Stimulated activated naive CD8-positive, alpha-beta T cell treated with anti-CD3 and anti-CD28 coated beads, Interleukin-15, amount 100 ng/mL, for 72 hours (primary cell): ENCODE measurements around the gene TSKU.

Experiments used
- ATAC-seq: fragments of 150-1000 bp; cut with Tn5 transposase; 2 replicates; pipeline ENCODE4 v1.10.0; 2021; ENCODE audit warnings: mild to moderate bottlenecking, moderate library complexity
- DNase-seq, 2 donors: peaks; one replicate each; pipeline ENCODE4 v3.0.0; 2021 to 2022
- H3K27ac Mint-ChIP-seq, 2 donors: one replicate each; pipeline ENCODE4 v1.8.0; 2022; ENCODE audit warnings: mild to moderate bottlenecking in 2 of 2, mixed read lengths in 2 of 2, moderate library complexity in 2 of 2
- H3K27me3 Mint-ChIP-seq: one replicate; pipeline ENCODE4 v1.8.0; 2022; ENCODE audit warnings: mixed read lengths
- H3K4me1 Mint-ChIP-seq: one replicate; pipeline ENCODE4 v1.8.0; 2022; ENCODE audit warnings: mild to moderate bottlenecking, mixed read lengths
- H3K4me3 Mint-ChIP-seq, 2 donors: one replicate each; pipeline ENCODE4 v1.8.0; 2022; ENCODE audit warnings: mild to moderate bottlenecking in 2 of 2, mixed read lengths in 2 of 2, moderate library complexity in 1 of 2
- H3K9me3 Mint-ChIP-seq, 2 donors: one replicate each; pipeline ENCODE4 v1.8.0; 2022; ENCODE audit warnings: mixed read lengths in 2 of 2

The TSKU gene

GRCh38 chr11:76798202-76798581, 15.0 kb downstream of the TSKU start:
- Mint-ChIP-seq H3K9me3 (no peaks in the 10 kb centered on the region), H3K27ac (no peak overlapping the region), H3K27me3 (peaks cover 13% of the 10 kb centered on the region), H3K4me1 (peaks cover 19% of the 10 kb centered on the region), H3K4me3 (no peak overlapping the region)
- DNase-seq (no peak), ATAC-seq (no peak)

GRCh38 chr11:76798671-76799065, 15.5 kb downstream of the TSKU start:
- Mint-ChIP-seq H3K27me3 (peaks cover 13% of the 10 kb centered on the region), H3K4me1 (peaks cover 24% of the 10 kb centered on the region), H3K9me3 (no peaks in the 10 kb centered on the region), H3K4me3 (peak overlapping the region; percentile 41 to 58), H3K27ac (peak overlapping the region in 1 of 2 donors; percentile 75)
- DNase-seq (no peak), ATAC-seq (no peak)

- peak overlapping the region; percentile 41 to 58 for H3K4me3 Mint-ChIP-seq
- peaks cover 15% of the 10 kb centered on the region for H3K27me3 Mint-ChIP-seq
- H3K9me3 Mint-ChIP-seq: no peaks in the 10 kb centered on the region
- H3K4me1 Mint-ChIP-seq: peaks cover 29% of the 10 kb centered on the region
- DNase-seq: peak; percentile 78 to 81
- H3K27ac Mint-ChIP-seq: peak overlapping the region in 1 of 2 donors; percentile 75
- ATAC-seq: peak; percentile 83
These were observed 16.1 kb downstream of the TSKU start for GRCh38 chr11:76799066-76799804.

GRCh38 chr11:76800466-76801200, 17.5 kb downstream of the TSKU start:
- Mint-ChIP-seq H3K4me1 (peaks cover 43% of the 10 kb centered on the region), H3K9me3 (no peaks in the 10 kb centered on the region), H3K27ac (no peak overlapping the region), H3K27me3 (peaks cover 21% of the 10 kb centered on the region), H3K4me3 (no peak overlapping the region)
- no peak for ATAC-seq
- no peak for DNase-seq

- DNase-seq (no peak), ATAC-seq (no peak)
- H3K4me1 Mint-ChIP-seq: peaks cover 48% of the 10 kb centered on the region
- H3K27ac Mint-ChIP-seq: no peak overlapping the region
- peaks cover 26% of the 10 kb centered on the region for H3K27me3 Mint-ChIP-seq
- no peaks in the 10 kb centered on the region for H3K9me3 Mint-ChIP-seq
- H3K4me3 Mint-ChIP-seq: no peak overlapping the region
These were observed 18.1 kb downstream of the TSKU start for GRCh38 chr11:76801225-76801624.

DNA sequence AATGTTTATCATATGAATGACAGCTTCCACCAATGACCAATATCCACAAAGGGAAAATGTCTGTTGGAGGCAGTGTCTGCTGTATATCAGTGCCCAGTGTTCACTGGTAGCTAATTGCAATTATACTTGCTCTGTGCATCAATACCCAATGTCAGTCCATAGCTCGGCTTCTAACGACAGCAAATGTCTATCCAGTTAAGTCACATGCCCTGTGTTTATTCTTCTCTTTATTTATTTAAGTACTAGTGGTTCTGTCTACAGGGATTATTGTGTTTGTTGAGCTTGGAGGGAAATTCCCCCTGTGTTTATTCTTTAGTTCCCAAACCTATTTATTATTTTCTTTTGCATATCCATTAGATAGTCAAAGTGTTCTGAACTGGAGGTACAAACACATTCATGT, 18.6 kb downstream of the TSKU start:
- Mint-ChIP-seq H3K9me3 (no peaks in the 10 kb centered on the region), H3K27me3 (peaks cover 31% of the 10 kb centered on the region), H3K4me1 (peaks cover 53% of the 10 kb centered on the region), H3K4me3 (no peak overlapping the region), H3K27ac (no peak overlapping the region)
- ATAC-seq (no peak), DNase-seq (no peak)

GRCh38 chr11:76802151-76802550, 19.0 kb downstream of the TSKU start:
- no peak overlapping the region for H3K4me3 Mint-ChIP-seq
- no peaks in the 10 kb centered on the region for H3K9me3 Mint-ChIP-seq
- H3K27me3 Mint-ChIP-seq: peaks cover 35% of the 10 kb centered on the region
- DNase-seq: no peak
- peaks cover 57% of the 10 kb centered on the region for H3K4me1 Mint-ChIP-seq
- ATAC-seq: no peak
- no peak overlapping the region for H3K27ac Mint-ChIP-seq

DNA sequence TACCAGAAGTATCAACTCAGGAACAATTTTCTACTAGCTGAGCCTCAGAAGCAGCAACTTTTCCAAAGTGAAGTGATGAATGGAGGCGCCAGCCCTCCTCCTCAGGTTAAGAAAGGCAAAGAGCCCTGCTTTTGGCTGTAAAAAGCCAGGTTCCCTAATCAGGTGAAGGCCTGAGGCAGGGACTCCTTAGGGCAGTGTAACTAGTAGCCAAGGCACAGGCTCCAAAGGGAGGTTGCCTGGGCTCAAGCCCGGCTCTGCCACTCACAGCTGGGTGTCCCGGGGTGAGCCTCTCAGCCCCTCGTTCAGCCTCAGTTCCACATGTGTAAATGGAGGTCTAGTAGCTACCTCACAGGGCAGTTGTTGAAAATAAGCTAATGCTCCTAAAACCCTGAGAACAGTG, 19.5 kb downstream of the TSKU start:
- no peak for ATAC-seq
- peaks cover 62% of the 10 kb centered on the region for H3K4me1 Mint-ChIP-seq
- no peak for DNase-seq
- H3K4me3 Mint-ChIP-seq: no peak overlapping the region
- peaks cover 38% of the 10 kb centered on the region for H3K27me3 Mint-ChIP-seq
- no peaks in the 10 kb centered on the region for H3K9me3 Mint-ChIP-seq
- no peak overlapping the region for H3K27ac Mint-ChIP-seq

GRCh38 chr11:76803023-76803422, 19.9 kb downstream of the TSKU start:
- Mint-ChIP-seq H3K4me3 (no peak overlapping the region), H3K27ac (peak overlapping the region in 1 of 2 donors; percentile 16), H3K27me3 (peaks cover 42% of the 10 kb centered on the region), H3K9me3 (no peaks in the 10 kb centered on the region), H3K4me1 (peaks cover 63% of the 10 kb centered on the region)
- DNase-seq (no peak), ATAC-seq (no peak)

GRCh38 chr11:76803811-76804600, 20.9 kb downstream of the TSKU start:
- peak overlapping the region; percentile 10 to 39 for H3K4me3 Mint-ChIP-seq

DNA sequence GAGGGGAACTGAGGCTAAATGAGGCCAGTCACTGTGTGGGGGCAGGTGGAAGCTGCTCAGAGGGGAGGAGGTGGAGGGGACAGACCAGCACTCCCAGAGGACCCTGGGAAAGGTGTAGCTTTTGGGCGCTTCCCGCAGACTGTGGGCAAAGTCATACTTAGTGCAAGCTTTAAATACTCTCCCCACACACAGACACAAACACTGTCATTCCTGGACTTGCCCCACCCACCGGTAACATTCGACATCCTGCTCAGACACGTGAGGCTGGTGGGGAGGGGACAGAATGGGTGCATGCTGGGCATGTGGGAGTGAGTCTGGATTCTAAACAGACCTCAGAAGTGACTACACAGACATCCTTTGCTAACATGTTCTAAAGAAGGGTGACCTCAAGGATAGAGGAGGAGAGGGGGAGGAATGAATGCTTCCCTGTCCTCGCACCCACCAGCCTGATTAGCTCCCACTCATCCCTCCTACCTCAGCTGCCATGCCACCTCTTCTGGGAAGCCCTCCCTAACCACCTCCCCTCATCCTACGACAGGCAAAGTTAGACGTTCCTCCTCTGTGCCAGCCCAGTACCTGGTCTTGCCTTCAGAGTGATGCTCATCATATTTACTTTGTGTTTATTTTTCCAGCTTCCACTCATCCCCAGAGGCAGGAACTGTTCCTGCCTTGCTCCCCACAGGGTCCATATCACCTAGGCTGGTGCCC, 22.2 kb downstream of the TSKU start:
- Mint-ChIP-seq H3K4me1 (peaks cover 50% of the 10 kb centered on the region), H3K9me3 (peaks cover 0 to 2% of the 10 kb centered on the region in 2 donors), H3K27me3 (peaks cover 39% of the 10 kb centered on the region), H3K4me3 (no peak overlapping the region), H3K27ac (no peak overlapping the region)
- ATAC-seq (peak; percentile 67), DNase-seq (peak in 1 of 2 donors; percentile 63)

More at GRCh38 chr11:76803811-76804600, 20.9 kb downstream of the TSKU start:
- no peaks in the 10 kb centered on the region for H3K9me3 Mint-ChIP-seq
- no peak overlapping the region for H3K27ac Mint-ChIP-seq
- ATAC-seq (peak; percentile 84), DNase-seq (peak; percentile 62 to 80)
- H3K4me1 Mint-ChIP-seq: peaks cover 57% of the 10 kb centered on the region
- H3K27me3 Mint-ChIP-seq: peaks cover 49% of the 10 kb centered on the region

DNA sequence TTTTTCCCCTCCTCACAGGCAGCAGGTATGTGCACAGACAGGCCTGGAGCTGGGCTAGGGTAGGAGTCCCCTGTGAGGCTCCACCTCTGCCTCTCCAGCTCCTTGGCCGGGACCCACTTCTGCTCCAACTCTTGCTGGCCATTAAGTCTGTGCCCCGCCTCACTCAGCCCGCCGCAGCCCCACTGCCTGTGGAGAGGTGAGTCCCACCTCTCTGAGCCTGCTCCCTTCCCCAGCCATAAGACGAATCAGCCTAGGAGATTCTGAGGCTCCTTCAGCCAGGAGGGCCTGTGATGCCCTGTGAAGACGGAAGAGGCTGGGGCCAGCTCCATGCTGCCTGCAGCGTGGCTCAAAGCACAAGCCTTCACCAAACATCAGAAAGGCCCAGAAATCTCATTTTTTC, 23.0 kb downstream of the TSKU start:
- H3K4me1 Mint-ChIP-seq: peaks cover 54% of the 10 kb centered on the region
- DNase-seq: no peak
- peaks cover 0 to 6% of the 10 kb centered on the region in 2 donors for H3K9me3 Mint-ChIP-seq
- H3K4me3 Mint-ChIP-seq: no peak overlapping the region
- H3K27me3 Mint-ChIP-seq: peaks cover 36% of the 10 kb centered on the region
- H3K27ac Mint-ChIP-seq: no peak overlapping the region
- no peak for ATAC-seq

DNA sequence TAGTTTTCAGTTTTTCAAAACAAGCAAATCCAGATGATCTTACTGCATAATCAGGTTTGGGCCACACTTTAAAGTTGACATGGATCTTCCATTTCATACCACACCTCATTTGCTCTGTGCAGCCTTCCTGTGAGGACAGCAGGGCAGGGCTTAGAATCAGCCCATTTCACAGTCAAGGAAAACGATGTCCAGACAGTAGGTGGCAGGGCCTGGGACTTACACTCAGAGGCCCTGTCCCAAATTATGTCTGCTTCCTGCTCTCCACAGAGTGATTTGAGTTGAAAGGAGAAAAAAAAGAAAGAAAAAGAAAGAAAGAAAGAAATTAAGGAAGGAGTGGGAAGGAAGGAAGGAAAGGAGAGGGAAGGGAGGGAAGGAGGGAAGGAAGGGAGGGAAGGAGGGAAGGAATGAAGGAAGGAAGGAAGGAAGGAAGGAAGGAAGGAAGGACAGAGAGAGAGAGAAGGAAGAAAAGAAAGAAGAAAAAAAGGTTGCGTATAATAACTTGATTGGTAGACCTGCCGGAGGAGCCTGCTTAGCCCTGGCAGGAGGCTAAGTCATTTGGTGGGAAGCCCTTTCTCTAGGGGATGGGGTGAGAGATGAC, 23.6 kb downstream of the TSKU start:
- H3K4me1 Mint-ChIP-seq: peaks cover 54% of the 10 kb centered on the region
- peaks cover 0 to 6% of the 10 kb centered on the region in 2 donors for H3K9me3 Mint-ChIP-seq
- no peak overlapping the region for H3K27ac Mint-ChIP-seq
- peaks cover 36% of the 10 kb centered on the region for H3K27me3 Mint-ChIP-seq
- H3K4me3 Mint-ChIP-seq: no peak overlapping the region
- DNase-seq: no peak
- ATAC-seq: no peak

GRCh38 chr11:76807206-76807875, 24.2 kb downstream of the TSKU start:
- DNase-seq (peak; percentile 66 to 69), ATAC-seq (peak; percentile 39)
- Mint-ChIP-seq H3K9me3 (peaks cover 0 to 6% of the 10 kb centered on the region in 2 donors), H3K27me3 (peaks cover 36% of the 10 kb centered on the region), H3K4me1 (peaks cover 54% of the 10 kb centered on the region), H3K27ac (peak overlapping the region in 1 of 2 donors; percentile 31), H3K4me3 (no peak overlapping the region)
